ENCODE data around the gene MYO1E.
"Not testable (repeated sequence)": the region's sequence is repeated elsewhere in the genome, so short reads cannot be mapped to it uniquely, and the experiment has no call there.

The MYO1E gene

GRCh38 chr15:59127255-59127654 lies 245.4 kb downstream of the MYO1E start:
- DNase-seq (ENCODE audit: low read depth), result not testable (repeated sequence)

GRCh38 chr15:59125683-59126082 lies 247.0 kb downstream of the MYO1E start:
- DNase-seq (ENCODE audit: low read depth), result not testable (repeated sequence)

DNA sequence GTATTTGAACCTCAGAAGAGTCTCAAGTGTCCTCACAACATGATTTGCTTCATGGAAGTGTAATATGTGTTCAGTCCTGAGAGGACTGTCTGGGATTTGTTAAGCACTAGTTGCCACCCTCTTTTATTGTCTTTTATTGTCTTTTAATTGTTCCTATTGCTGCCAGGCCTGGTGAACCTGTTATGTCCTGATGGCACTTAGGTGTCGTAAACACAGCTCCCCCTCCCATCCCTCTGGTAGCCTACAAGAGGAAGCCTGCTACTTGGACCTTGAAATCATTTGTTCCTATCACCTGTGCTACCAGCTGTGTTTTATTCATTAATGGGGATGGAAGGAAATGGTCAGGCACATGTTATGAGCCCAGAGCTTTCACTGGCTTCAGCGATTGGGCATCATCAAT lies 248.4 kb downstream of the MYO1E start:
- no peak for DNase-seq (ENCODE audit: low read depth)

DNA sequence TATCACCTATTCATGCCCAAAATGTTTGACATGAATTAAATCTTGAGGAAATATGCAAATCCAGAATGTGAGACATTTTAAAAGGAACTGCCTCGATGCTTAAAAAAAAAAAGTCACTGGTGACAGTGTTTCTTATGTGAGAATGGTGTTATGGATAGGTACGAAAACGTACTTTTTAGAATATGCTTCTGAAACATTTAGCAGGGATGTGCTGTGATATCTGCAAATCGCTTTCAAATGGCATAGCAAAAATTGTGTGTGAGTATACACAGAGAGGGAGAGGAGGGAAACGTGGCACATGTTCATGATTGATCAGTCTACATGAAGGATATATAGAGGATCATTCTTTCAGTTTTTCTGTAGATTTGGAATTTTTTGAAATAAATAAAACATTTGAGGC lies 251.7 kb downstream of the MYO1E start:
- DNase-seq (ENCODE audit: low read depth), result no peak

DNA sequence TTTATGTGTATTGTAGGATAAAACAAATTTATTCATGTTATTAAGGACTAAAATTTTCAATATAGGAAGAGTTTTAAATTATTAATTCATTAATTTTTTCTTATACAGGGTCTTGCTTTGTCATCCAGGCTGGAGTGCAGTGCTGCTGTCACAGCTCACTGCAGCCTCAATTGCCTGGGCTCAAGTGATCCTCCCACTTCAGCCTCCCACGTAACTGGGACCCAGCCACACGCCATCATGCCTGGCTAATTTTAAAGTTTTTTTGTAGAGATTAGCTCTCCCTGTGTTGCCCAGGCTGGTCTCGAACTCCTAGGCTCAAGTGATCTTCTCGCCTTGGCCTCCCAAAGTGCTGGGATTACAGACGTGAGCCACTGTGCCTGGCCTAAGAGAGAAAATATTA lies 253.0 kb downstream of the MYO1E start:
- no peak for DNase-seq (ENCODE audit: low read depth)

- DNase-seq (ENCODE audit: low read depth), result no peak
These were observed 255.9 kb downstream of the MYO1E start for GRCh38 chr15:59116771-59117170.

- DNase-seq (ENCODE audit: low read depth), result no peak
These were observed 256.5 kb downstream of the MYO1E start for GRCh38 chr15:59116141-59116540.

DNA sequence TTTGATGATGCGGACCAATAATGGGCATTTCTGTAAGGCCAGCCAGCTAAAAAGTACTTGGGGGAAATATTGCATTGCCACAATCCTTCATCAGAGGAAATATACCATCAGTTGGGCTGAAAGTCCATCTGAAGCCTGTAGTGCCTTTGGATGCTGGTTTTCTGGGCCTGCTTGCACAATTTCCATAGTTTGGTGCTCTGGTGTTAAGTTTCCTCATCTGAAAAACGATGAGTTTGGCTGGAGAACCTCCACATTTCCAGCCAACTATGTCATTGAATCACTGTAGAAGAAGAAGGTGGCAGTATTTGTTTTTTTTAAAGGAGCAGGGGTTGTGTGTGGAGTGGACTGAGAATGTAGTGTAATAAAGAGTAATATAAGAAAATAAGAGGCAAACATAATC lies 257.6 kb downstream of the MYO1E start:
- DNase-seq (ENCODE audit: low read depth), result no peak

GRCh38 chr15:59111251-59111650 lies 261.4 kb downstream of the MYO1E start:
- no peak for DNase-seq (ENCODE audit: low read depth)

GRCh38 chr15:59105854-59106253 lies 266.8 kb downstream of the MYO1E start:
- DNase-seq (ENCODE audit: low read depth), result no peak

DNA sequence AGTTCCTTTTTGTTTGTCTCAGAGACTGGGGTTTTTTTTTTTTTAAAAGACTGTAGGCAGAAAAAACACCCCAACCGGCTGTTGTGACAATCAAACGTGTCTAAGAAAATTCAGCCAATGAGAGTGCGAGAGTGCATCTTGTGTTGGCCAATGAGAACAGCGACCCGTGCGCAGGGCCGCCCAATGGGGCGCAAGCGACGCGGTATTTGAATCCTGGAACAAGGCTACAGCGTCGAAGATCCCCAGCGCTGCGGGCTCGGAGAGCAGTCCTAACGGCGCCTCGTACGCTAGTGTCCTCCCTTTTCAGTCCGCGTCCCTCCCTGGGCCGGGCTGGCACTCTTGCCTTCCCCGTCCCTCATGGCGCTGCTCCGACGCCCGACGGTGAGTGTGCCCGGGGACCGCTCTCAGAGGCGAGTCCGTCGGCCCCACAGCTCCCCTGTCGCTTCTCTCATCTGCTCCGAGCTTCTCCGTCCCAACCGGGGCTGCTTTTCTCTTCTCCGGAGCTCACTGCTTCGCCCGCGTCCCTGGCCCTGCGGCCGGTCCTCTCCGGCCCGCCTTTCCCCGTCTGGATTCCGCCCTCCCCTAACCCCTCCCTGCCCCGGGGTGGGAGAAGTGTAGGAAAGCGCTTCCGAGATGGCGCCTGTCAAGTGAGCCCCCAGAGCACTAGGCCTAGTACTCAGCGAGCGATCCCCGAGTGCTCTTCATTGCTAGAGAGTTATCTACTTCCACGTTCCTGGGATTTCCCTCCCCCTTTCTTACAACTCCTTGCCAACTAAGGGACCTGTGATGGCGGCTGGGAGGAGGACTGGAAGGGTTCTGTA lies 267.5 kb downstream of the MYO1E start, which contains the start of gene CCNB2:
TSS of gene CCNB2 (plus strand) at position 235 of the 821 bp plus-strand sequence. CDS start at position 358, 123 bp downstream.
- peak; percentile 78 for DNase-seq (ENCODE audit: low read depth)

GRCh38 chr15:59104602-59104911 lies 268.1 kb downstream of the MYO1E start:
- DNase-seq (ENCODE audit: low read depth), result no peak

DNA sequence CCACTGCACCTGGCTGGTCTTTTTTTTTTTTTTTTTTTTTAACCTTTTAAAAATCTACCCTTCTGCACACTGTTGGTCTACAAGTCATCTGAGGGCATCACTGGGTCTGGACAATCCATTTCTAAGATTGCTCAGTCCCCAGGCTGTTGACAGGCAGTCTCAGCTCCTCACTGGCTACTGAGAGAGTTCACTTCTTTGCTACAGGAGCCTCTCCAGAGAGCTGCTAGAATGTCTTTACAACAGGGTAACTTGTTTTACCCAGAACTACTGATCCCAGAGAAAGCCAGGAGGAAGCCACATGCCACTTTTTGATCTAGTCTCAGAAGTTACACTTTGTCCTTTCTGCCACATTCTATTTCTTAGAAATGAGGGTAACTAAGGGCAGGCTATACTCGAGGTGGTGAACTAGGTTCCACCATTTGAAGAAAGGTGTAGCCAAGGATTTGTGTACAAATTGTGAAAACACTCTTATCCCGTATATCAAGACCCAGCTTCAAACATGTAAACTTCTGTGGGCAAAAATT lies 273.4 kb downstream of the MYO1E start:
- no peak for DNase-seq (ENCODE audit: low read depth)

GRCh38 chr15:59096429-59096828 lies 276.2 kb downstream of the MYO1E start:
- no peak for DNase-seq (ENCODE audit: low read depth)

DNA sequence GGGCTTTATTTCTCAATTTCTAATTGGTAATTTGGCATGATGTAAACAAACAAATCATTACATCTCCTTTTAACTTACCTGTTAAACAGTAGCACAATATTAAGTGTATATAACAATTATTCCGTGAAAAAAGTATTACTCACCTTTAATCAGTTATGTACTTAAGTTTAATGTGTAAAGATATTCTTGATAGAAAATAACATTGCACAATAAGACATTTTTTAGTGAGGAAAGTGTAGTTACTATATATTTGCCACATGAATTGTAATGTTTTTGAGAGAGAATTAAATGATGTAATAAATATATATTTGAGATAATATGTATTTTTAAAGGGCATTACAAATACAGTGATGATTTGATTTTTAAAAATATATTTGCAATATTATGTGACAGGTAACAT lies 278.6 kb downstream of the MYO1E start:
- DNase-seq (ENCODE audit: low read depth), result no peak

- no peak for DNase-seq (ENCODE audit: low read depth)
These were observed 284.9 kb downstream of the MYO1E start for GRCh38 chr15:59087731-59088130.
